NCI-H187 (cell line): ENCODE data around the gene NMRAL1.

Experiments used
- DNase-seq, 2 experiments: peaks; one replicate each; lab custom pipeline; 2025; lab: John Stamatoyannopoulos, UW

Gene NMRAL1

DNA sequence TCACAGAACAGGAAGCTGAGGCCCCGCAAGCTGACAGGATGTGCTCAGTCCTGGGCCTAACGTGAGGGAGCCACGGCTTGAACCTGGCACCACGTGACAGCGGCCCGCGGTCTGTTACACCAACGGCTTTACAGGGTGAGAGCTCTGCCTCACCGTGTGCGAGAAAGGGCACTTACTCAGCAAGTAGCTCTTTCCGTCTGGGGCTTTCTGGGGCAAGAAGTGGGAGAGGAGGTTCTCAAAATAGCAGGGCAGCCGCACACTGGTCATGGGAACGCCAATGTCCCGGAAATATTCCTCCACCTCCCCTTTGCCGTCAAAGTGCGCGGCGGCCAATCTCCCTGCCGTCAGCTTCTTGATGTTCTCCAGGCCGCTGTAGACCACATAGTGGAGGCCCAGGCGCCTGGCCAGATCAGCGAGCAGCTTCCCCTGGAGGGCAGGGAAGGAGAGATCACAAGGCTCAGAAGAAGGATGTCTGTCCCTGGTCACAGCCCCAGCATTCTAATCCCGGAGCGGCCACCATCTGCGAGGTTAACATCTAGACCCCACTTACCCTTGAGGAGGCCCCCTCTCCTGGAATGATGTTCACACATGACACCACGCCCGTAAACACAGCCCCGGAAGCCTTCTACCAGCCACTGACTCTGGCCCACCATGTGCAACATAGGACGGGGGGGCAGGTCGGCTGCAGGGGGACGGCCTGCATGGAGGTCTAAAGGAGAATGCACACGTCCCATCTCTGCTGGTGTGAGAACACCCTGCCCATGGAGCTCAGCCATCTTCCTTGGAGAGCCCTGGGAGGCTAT lies 8.2 kb downstream of the NMRAL1 start:
- no peak for DNase-seq

DNA sequence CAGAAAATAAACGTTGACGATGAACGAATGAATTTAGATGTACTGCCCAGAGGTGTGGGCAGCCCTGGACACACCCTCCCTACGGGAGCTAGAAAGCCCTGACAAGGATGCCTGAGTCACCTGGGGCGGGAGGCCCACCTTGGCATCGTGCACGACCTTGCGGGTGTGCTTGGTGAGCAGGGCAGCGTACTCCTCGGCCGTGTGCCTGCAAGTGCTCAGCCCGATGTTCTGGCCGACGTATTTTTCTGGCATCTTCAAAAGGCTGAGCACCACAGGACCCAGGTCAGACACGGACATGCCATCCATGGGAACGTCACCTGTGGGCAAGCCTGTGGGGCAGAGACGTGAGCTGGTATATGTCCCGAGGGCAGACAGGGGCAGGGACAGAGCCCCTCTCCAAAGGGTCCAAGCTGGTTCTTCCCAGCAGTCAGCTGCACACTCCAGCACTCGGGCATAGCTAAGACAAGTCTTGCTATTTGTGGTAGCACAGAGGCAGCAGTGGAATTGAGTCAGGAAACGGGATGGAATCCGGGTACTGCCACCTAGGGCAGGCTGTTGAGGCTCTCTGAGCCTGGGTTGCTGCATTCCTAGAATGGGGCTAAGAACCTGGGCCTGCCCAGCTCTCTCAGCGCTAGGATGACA lies 10.8 kb downstream of the NMRAL1 start:
- no peak for DNase-seq

DNA sequence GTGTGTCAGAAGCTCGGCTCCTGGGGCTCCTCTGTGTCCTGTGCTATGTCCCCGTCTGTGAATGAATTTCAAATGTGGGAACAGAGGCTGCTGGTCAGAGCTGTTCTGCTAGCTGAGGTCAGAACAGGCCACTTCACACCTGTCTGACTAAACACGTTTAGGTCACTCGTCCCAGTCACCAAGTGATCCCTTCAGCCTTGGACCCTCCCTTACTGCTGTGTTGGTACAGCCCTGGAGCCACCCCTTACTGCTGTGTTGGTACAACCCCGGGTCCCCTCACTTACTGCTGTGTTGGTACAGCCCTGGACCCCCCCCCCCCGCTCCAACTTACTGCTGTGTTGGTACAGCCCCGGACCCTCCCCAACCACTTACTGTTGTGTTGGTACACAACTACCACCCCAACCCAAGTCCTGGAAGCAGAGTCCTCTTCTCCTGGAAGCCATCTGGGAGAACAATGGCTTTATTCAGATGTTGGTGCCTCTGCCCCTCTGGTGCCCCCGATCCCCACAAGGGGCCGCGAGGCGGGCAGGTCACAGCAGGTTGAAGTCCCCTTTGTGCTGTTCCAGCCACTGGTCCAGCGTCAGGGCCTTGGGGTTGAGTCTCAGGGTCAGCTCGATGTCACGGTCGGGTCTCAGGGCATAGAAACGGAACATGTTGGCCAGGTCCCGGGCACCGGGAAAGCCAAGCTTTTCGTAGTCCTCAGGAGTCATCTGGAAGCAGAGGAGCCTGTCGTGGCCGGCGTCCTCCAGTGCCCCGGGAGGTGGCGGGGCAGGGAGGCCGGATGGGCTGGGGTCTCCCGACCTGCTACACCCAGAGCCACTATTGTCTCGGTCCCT lies 13.0 kb downstream of the NMRAL1 start:
- DNase-seq = no peak

DNA sequence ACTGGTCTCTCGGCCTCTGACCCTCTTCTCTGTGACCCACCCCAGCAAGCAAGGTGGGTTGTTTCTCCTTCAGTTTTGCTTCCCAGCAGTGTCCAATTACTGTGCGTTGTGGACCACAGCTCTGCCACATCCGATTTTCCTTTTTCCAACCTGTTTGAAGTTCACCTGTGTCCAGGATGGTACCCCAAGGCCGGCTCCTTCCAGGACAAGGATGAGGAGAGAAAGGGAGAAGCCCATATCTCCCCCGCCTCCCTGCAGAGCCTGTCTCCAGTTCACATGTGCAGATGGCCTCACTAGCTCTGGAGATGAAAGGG lies 13.5 kb downstream of the NMRAL1 start:
- DNase-seq = no peak

DNA sequence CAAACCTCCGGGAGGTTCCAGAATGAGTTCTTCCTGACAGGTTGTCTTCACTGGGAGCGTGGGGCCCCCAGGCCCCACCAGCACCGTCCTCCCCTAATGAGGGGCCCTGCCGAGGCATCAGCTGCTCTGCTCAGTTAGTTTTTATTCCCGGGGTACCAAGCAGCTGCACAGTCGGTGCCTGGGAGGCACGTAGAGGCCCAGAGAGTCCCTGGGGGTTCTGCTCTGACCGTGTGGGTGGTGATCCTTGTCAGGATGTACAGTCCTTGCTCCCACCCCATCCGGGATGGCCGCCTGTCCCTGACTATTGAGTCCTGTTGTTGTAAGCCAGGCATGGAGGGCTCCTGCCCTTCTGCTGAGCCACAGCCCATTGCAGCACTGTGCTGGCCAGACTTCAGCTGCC lies 18.5 kb downstream of the NMRAL1 start:
- no peak for DNase-seq

DNA sequence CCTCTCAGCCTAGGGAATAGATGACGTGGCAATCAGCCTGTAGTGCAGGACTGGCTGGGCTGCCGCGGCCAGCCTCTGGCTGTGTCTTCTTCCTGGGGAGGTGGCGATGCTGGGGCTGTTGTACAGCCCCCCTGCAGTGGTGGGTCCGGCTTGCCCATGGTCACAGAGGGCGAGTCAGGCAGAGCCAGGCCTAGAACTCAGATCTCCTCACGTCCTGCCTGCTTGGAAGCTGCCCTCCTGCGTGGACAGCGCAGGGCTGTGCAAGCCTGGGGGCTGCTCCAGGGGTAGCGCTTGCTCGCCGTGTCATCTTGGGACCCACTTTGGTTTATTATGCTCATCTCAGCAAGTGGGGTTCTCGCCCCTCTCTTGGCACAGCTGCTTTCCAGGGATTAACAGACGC lies 19.3 kb downstream of the NMRAL1 start:
- no peak for DNase-seq

DNA sequence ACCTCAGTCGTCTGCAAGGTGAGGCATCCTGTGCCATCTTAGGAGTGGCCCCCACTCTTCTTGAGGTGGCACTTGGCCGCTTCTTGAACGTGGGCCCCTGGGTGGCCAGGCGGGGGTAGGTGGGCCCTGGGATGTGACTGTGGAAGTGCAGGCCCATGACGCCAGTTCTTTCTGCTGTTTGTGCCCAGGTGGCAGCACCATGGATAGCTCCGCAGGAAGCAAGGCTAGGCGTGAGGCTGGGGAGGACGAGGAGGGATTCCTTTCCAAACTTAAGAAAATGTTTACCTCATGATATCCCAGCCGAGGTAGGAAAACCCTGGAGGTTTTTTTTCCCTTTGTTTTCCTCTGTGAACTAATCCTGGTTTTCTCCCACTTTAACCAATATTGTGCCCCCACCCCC lies 19.8 kb downstream of the NMRAL1 start:
- no peak for DNase-seq

DNA sequence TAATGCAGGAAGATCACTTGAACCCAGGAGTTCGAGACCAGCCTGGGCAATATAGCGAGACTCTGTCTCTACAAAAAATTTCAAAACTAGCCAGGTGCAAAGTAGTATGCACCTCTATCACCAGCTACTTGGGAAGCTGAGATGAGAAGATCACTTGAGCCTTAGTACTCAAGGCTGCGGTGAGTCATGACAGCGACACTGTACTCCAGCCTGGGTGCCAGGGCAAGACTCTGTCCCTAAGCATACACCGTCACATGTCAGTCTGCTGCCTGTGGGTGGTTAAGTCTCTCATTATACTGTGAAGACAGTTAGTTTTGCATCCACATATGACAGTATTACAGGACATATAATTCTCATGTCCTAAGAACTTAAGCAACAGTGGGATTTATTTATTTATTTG lies 21.8 kb downstream of the NMRAL1 start:
- DNase-seq = no peak

DNA sequence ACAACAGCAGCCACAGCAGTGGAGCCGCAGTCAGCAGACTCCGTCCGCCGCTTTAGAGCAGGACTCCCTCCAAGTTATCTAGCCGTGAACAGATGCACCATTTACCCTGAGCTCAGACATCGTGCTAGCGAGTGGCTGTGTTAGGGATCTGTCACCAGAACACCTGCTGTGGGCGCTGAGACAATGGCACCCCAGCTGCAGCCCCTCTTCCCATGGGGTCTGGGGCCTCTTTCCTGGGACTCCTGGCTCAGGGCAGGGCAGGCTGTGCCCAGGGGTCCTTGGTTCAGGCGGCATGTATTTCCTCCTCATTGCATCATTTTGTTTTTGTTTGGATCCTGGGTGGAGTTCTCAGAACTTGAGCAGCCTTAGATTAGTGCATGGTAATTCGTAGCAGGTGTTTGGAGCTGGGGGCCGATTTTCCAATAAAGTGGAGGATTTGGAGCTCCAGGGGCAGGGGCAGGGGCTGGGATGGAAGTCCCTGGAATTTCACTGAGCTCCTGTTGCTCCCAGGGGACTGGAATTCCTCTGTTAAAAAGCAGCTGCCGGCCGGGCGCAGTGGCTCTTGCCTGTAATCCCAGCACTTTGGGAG lies 23.4 kb downstream of the NMRAL1 start:
- DNase-seq = no peak

DNA sequence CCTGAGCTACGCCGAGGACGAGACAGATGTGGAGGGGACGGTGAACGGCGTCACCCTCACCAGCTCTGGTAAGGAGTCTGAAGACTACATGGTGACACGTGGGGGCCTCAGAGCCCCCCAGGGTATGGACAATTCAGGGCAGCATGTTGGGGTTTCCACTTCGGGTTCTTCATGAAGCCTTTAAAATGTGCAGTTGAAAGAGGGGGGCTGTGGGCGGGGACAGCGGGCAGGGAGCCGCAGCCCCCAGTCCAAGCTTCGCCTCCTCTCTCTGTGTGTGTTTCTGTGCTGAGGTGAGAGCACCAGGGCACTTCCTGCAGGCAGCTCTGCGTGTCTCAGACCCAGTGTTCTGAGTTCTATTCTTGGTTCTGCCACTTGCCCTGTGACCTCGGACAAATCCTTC lies 24.0 kb downstream of the NMRAL1 start:
- no peak for DNase-seq

DNA sequence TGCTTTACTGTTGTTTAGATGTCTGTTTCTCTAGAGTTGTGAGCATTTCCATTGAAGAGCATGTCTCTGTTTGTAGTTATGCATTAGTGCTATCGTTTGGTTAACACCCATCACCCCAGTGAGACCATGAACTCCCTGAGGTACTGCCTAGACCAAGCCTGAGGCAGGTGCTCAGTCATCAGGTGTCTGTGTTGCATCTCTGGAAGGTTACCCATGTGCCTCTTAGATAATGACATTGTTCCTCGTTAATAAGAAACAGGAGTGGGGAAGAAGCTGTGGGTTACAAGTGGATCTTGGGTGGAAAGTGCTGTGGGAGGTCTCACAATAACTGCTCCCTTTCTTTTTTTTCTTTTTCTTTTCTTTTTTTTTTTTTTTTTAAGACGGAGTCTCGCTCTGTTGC lies 30.4 kb downstream of the NMRAL1 start:
- no peak for DNase-seq

DNA sequence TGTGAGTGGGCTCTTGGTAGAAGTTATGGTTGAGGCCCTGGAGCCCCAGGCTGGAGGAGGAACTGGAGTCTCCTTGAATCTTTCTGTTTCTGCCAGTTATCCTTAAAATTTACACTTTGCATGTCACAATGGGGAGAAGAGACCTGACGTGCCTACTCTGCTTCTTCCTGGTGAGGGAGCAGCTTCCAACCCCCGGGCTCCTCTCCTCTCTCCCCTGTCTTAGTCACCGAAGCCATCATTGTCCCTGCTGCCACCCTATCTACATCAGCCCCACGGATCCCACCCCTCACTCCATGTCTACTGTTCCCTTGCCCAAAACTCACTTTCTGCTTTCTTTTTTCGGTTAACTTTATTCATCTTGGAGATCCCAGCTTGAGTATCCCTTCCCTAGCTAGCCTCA lies 31.2 kb downstream of the NMRAL1 start:
- no peak for DNase-seq

DNA sequence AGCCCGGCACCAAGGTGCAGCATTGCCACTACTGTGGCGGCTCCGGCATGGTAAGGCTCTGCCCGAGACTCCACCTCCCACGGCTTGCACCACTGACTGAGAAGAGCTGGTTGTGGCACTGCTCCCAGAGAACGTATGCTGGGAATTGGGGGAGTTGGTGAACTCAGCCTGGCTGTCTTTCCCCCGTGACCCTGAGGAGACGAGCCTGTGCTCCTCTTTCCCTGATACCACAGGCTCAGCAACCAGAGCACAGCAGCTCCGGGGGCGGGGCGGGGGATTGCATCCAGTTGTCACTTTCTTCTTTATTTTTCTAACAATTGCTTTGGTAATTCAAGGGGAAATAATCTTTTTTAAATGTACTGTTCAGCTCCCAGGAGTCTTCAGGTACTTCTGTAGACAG lies 32.1 kb downstream of the NMRAL1 start:
- no peak for DNase-seq

DNA sequence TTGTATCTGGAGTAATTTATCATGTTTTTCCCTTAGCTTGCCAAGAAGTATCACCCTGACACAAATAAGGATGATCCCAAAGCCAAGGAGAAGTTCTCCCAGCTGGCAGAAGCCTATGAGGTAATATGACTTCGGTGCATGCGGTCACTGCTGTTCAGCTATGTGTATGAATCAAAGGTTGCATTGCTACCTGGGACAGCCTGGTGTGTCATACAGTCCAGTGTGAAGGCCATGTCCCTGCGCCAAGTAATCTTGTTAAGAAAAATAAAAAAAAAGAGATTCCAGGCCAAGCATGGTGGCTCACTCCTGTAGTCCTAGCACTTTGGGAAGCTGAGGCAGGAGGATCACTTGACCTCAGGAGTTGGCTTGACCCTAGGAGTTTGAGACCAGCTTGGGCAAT lies 37.1 kb downstream of the NMRAL1 start:
- DNase-seq = no peak

DNA sequence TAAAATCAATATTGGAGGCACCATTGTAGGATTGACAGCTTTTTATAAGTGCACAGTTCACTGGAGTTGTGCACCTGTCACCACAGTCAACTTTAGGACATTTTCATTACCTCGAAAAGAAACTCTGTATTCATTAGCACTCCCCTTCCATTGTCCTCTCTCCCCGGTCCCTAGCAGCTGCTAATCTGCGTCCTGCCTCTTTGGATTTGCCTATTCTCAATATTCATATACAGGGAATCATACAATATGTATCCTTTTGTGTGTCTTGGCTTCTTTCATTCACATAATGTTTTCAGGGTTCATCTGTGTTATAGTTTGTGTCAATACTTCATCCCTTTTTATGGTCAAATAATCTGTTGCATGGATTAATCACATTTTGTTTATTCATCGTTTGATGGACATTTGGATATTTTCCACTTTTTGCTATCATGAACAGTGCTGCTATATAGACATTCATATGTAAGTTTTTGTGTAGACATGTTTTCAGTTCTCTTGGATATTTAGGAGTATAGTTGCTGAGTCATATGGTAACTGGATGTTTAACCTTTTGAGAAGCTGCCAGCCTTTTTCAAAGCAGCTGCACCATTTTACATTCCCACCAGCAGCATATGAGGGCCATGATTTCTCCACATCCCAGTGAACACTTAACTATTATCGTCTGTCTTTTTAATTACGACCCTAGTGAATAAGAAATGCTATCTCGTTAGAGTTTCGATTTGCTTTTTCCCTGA lies 38.9 kb downstream of the NMRAL1 start:
- no peak for DNase-seq

DNA sequence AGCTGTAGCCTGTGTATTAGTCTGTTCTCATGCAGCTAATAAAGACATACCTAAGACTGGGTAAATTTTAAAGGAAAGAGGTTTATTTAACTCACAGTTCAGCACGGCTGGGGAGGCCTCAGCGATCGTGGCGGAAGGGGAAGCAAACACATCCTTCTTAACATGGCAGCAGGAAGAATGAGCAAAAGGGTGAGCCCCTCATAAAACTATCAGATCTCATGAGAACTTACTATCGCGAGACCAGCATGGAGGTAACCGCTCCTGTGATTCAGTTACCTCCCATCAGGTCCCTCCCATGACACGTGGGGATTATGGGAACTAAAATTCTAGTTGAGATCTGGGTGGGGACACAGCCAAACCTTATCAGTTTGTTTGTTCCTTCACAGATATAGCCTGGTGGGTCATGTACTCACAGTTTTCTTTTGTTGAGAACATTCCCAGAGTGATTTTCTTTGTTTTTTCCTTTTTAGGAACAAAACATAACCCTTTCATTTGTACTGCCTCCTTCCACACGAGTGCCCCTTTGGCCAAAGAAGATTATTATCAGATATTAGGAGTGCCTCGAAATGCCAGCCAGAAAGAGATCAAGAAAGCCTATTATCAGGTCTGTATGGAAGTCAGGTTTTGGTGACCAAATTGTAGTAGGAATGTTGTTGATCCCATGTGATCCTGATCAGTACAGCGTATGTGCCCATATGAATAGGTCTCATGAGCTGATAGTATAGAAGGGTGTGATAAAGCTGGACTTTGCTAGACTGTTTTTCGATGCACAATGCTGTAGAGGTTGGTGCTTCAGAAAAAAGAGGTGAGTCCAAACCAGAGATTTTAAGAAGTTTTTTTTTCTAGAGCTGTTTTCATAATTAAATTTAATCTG lies 40.3 kb downstream of the NMRAL1 start:
- no peak for DNase-seq

DNA sequence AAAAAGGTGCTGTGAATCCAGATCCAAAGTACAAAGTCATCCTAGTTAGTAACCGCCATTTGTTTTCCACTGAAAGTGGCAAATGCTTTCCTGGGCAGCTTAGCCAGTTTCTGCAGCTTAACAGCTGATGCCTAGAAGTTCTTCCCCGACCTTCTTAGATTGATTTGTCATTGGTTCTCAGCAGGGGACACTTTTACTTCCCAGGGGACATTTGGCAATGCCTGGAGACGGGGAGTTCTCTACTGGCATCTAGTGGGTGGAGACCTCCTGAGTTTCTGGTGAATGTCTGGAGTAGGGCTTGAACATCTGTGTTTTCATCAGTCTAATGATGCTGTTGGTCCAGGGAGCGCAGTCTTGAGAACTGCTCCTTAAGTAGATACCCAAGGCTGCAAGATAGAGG lies 41.2 kb downstream of the NMRAL1 start:
- DNase-seq = no peak

DNA sequence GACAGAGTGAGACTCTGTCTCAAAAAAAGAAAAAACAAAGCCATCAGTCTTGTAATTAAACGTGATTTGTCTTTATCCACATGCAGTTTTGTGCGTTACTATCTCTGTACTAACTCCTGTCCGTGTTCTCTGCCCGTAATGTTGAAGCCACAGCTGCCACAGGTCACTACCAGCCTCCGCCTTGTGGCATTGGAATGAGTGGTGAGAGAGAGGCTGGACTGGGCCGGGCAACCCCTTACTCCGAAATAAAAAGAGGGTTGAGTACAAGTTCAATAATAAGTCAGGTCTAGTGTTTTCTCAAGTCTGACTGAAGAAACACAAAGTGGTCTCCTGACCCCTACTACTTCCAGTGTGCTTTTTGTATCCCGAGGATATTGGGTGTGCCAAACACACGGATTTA lies 43.4 kb downstream of the NMRAL1 start:
- no peak for DNase-seq

DNA sequence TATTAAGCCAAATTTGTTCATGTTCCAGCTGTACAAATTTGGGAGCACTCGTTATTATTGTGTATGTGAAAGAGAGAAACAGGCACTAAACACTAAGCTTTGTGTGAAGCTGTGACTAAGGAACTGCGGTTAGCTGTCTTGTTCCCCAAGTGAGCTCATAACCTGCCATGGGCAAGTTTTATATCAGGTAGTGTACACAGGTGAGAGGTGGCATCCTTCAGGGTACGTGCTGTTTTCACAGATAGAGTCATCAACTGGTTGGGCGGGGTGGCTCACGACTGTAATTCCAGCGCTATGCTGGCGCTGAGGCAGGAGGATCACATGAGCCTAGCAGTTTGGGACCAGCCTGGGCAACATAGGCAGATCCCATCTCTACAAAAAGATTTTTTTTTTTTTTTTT lies 45.9 kb downstream of the NMRAL1 start:
- no peak for DNase-seq

DNA sequence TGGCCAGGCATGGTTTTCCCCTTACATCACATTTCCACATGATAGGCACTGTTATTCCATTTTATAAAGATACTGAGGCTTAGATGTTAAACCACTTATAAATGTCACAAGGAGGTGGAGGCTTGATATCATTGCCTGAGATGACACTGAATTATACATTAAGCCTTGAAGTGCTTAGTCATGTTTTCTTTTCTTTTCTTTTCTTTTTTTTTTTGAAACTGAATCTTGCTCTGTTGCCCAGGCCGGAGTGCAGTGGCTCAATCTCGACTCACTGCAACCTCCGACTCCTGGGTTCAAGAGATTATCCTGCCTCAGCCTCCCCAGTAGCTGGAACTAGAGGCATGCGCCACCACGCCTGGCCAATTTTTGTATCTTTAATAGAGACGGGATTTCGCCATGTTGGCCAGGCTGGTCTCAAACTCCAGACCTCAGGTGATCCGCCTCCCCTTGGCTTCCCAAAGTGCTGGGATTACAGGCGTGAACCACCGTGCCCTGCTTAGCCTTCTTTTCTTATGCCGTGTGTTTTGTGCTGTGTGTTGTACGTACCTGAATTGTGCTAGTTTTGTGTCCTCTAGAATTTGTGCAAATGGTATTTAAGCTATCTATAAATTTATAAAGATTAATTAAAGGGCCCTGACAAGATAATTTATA lies 47.6 kb downstream of the NMRAL1 start:
- no peak for DNase-seq
